Measurements from ENCODE around the gene NDUFB10. TPM values are rescaled to one million over a fixed set of nuclear protein-coding genes. Genes with fewer than 3 reads are reported as not detected.
A peak's percentile ranks its signal among the peaks of the same experiment; 100 is the strongest.

NDUFB10 gene
- total RNA-seq, 1 donor from 2014 or later, result 128 TPM

GRCh38 chr16:1991588-1991947 is 32.2 kb downstream of the NDUFB10 start:
- TF ChIP-seq CTCF (conservative IDR thresholded peaks at IDR 0.05), result no peak
- DNase-seq (ENCODE audit: low read depth, low spot score), result no peak
- Mint-ChIP-seq H3K27ac (ENCODE audit: unreplicated experiment) (no peak overlapping the region), H3K27me3 (ENCODE audit: low read depth) (peaks cover 70% of the 10 kb centered on the region), H3K4me3 (peak overlapping the region; percentile 51), H3K4me1 (peaks cover 7% of the 10 kb centered on the region), H3K36me3 (ENCODE audit: low read depth) (peaks cover 24% of the 10 kb centered on the region), H3K9me3 (no peaks in the 10 kb centered on the region)

GRCh38 chr16:1991948-1992703 is 32.8 kb downstream of the NDUFB10 start:
- no peak for TF ChIP-seq CTCF (conservative IDR thresholded peaks at IDR 0.05)
- H3K27me3 Mint-ChIP-seq (ENCODE audit: low read depth), result peaks cover 65% of the 10 kb centered on the region
- peaks cover 19% of the 10 kb centered on the region for H3K36me3 Mint-ChIP-seq (ENCODE audit: low read depth)
- peak; percentile 70 for DNase-seq (ENCODE audit: low read depth, low spot score)
- no peaks in the 10 kb centered on the region for H3K9me3 Mint-ChIP-seq
- no peak overlapping the region for H3K4me3 Mint-ChIP-seq
- H3K4me1 Mint-ChIP-seq, result peaks cover 7% of the 10 kb centered on the region
- H3K27ac Mint-ChIP-seq (ENCODE audit: unreplicated experiment), result no peak overlapping the region

GRCh38 chr16:1992704-1993317 is 33.5 kb downstream of the NDUFB10 start:
- no peak for DNase-seq (ENCODE audit: low read depth, low spot score)
- no peak for TF ChIP-seq CTCF (conservative IDR thresholded peaks at IDR 0.05)
- peaks cover 7% of the 10 kb centered on the region for H3K4me1 Mint-ChIP-seq
- peaks cover 59% of the 10 kb centered on the region for H3K27me3 Mint-ChIP-seq (ENCODE audit: low read depth)
- no peak overlapping the region for H3K4me3 Mint-ChIP-seq
- H3K27ac Mint-ChIP-seq (ENCODE audit: unreplicated experiment), result no peak overlapping the region
- H3K9me3 Mint-ChIP-seq, result no peaks in the 10 kb centered on the region
- H3K36me3 Mint-ChIP-seq (ENCODE audit: low read depth), result peaks cover 16% of the 10 kb centered on the region

GRCh38 chr16:1993731-1994131 is 34.4 kb downstream of the NDUFB10 start:
- Mint-ChIP-seq H3K27me3 (ENCODE audit: low read depth) (peaks cover 50% of the 10 kb centered on the region), H3K27ac (ENCODE audit: unreplicated experiment) (no peak overlapping the region), H3K36me3 (ENCODE audit: low read depth) (peaks cover 13% of the 10 kb centered on the region), H3K4me1 (peaks cover 4% of the 10 kb centered on the region), H3K4me3 (peak overlapping the region; percentile 78), H3K9me3 (no peaks in the 10 kb centered on the region)
- no peak for DNase-seq (ENCODE audit: low read depth, low spot score)
- no peak for TF ChIP-seq CTCF (conservative IDR thresholded peaks at IDR 0.05)

GRCh38 chr16:1997494-1998359 is 38.4 kb downstream of the NDUFB10 start:
- Mint-ChIP-seq H3K9me3 (no peaks in the 10 kb centered on the region), H3K4me3 (peak overlapping the region; percentile 23), H3K4me1 (no peaks in the 10 kb centered on the region), H3K27me3 (ENCODE audit: low read depth) (peaks cover 21% of the 10 kb centered on the region), H3K27ac (ENCODE audit: unreplicated experiment) (no peak overlapping the region), H3K36me3 (ENCODE audit: low read depth) (peaks cover 9% of the 10 kb centered on the region)
- no peak for DNase-seq (ENCODE audit: low read depth, low spot score)
- no peak for TF ChIP-seq CTCF (conservative IDR thresholded peaks at IDR 0.05)

All from neural crest cell (in vitro differentiated cells).